ENCODE measurements around the gene NKIRAS1. TPM values are rescaled to one million over a fixed set of nuclear protein-coding genes. Genes with fewer than 3 reads are reported as not detected.

Gene NKIRAS1
- polyA plus RNA-seq, 3 donors = 0.69 to 2.0 (median 1.9) TPM

DNA sequence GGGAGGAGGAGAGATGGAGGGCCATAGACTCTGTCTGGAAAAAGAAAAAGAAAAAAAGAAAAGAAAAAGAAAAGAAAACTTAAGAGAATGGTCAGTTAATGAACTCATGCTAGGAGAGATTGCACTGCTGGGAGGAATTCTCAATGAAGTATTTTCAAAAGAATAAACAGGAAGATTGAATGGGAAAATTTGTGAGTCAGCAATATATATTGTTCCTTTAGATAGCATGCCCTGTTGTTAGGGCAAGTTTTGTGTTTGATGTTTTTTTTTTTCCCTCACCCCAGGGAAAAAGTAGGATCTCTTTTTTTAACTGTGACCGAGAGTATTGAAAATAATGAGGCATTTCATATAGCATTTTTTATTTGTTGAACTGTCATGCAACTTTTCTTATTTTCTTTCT, 20.5 kb upstream of the NKIRAS1 start:
- Mint-ChIP-seq H3K27me3 (ENCODE audit: low read depth in 3 of 3) (peaks cover 0 to 4% (median 4%) of the 10 kb centered on the region in 3 donors), H3K27ac (no peak overlapping the region), H3K4me3 (no peak overlapping the region), H3K9me3 (peaks cover 4 to 8% (median 6%) of the 10 kb centered on the region in 7 donors), H3K36me3 (peaks cover 0 to 4% of the 10 kb centered on the region in 2 donors), H3K4me1 (peaks cover 10% of the 10 kb centered on the region)
- H3K36me3 ChIP-seq (replicated peaks in 1 of 2; ENCODE audit: control insufficient read depth in 1 of 2, insufficient read depth in 2 of 2, low read length in 2 of 2) = no peaks in the 10 kb centered on the region
- no peak overlapping the region for H2AFZ ChIP-seq (ENCODE audit: insufficient read depth, low read depth, low read length, poor library complexity, severe bottlenecking)
- peaks cover 5 to 6% of the 10 kb centered on the region in 2 donors for H3K9me3 ChIP-seq (replicated peaks in 1 of 2; ENCODE audit: control insufficient read depth in 1 of 2, insufficient read depth in 1 of 2, low read length in 2 of 2)
- no peaks in the 10 kb centered on the region for H3K79me2 ChIP-seq (ENCODE audit: insufficient read depth, low read length)
- TF ChIP-seq, protein P1, sequence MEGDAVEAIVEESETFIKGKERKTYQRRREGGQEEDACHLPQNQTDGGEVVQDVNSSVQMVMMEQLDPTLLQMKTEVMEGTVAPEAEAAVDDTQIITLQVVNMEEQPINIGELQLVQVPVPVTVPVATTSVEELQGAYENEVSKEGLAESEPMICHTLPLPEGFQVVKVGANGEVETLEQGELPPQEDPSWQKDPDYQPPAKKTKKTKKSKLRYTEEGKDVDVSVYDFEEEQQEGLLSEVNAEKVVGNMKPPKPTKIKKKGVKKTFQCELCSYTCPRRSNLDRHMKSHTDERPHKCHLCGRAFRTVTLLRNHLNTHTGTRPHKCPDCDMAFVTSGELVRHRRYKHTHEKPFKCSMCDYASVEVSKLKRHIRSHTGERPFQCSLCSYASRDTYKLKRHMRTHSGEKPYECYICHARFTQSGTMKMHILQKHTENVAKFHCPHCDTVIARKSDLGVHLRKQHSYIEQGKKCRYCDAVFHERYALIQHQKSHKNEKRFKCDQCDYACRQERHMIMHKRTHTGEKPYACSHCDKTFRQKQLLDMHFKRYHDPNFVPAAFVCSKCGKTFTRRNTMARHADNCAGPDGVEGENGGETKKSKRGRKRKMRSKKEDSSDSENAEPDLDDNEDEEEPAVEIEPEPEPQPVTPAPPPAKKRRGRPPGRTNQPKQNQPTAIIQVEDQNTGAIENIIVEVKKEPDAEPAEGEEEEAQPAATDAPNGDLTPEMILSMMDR (IDR thresholded peaks at IDR 0.05) = no peak
- no peak for DNase-seq
- no peaks in the 10 kb centered on the region for H3K4me1 ChIP-seq (ENCODE audit: control insufficient read depth in 1 of 2, insufficient read depth in 2 of 2, low read length in 2 of 2)
- H3K4me3 ChIP-seq (replicated peaks in 1 of 3; ENCODE audit: low read depth in 2 of 3, low read length in 3 of 3) = no peak overlapping the region
- no peak overlapping the region for H3K4me2 ChIP-seq (replicated peaks; ENCODE audit: extremely low read depth, low read length, poor library complexity, severe bottlenecking)
- no peak overlapping the region for H3K27ac ChIP-seq (ENCODE audit: low read depth in 1 of 2, low read length in 2 of 2)
- H3K27me3 ChIP-seq (ENCODE audit: control insufficient read depth in 2 of 2, insufficient read depth in 2 of 2, low read length in 2 of 2) = no peaks in the 10 kb centered on the region
- whole genome bisulfite sequencing (ENCODE audit: insufficient coverage) = no CpG with 5 or more reads among the region's 1 CpG
- H3K9ac ChIP-seq (ENCODE audit: insufficient read depth, low read length, poor library complexity, severe bottlenecking) = no peak overlapping the region
- H4K20me1 ChIP-seq (ENCODE audit: insufficient read depth, low read length) = no peaks in the 10 kb centered on the region
- intact Hi-C loops (cut with micrococcal nuclease) = no loop called here

DNA sequence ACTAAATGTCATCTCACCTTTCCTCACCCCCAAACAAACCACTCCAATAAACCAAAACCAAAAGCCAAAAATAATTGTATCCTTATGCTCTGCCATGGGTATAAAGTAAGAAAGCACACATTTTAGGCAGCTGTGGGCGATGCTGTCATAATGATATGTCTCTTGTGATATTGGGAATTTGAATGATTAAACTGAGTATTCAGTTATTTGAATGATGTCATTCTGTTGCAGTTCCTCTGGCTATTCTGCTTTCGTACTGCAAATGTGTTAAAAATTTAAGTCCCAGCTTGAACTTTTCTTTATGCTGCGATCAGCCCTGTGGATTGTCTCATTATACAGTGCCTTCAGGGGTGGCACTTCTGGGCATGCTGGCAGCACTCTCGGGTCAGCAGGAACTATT, 17.5 kb upstream of the NKIRAS1 start:
- no peak overlapping the region for H3K27ac Mint-ChIP-seq
- DNase-seq = no peak
- Histone ChIP-seq H3K27ac (ENCODE audit: low read depth in 1 of 2, low read length in 2 of 2) (no peak overlapping the region), H3K4me3 (replicated peaks in 1 of 3; ENCODE audit: low read depth in 2 of 3, low read length in 3 of 3) (no peak overlapping the region), H3K4me2 (replicated peaks; ENCODE audit: extremely low read depth, low read length, poor library complexity, severe bottlenecking) (no peak overlapping the region), H3K9me3 (replicated peaks in 1 of 2; ENCODE audit: control insufficient read depth in 1 of 2, insufficient read depth in 1 of 2, low read length in 2 of 2) (peaks cover 5 to 6% of the 10 kb centered on the region in 2 donors), H3K27me3 (ENCODE audit: control insufficient read depth in 2 of 2, insufficient read depth in 2 of 2, low read length in 2 of 2) (no peaks in the 10 kb centered on the region), H3K4me1 (ENCODE audit: control insufficient read depth in 1 of 2, insufficient read depth in 2 of 2, low read length in 2 of 2) (no peaks in the 10 kb centered on the region), H3K36me3 (replicated peaks in 1 of 2; ENCODE audit: control insufficient read depth in 1 of 2, insufficient read depth in 2 of 2, low read length in 2 of 2) (no peaks in the 10 kb centered on the region), H4K20me1 (ENCODE audit: insufficient read depth, low read length) (no peaks in the 10 kb centered on the region), H3K79me2 (ENCODE audit: insufficient read depth, low read length) (no peaks in the 10 kb centered on the region), H3K9ac (ENCODE audit: insufficient read depth, low read length, poor library complexity, severe bottlenecking) (no peak overlapping the region), H2AFZ (ENCODE audit: insufficient read depth, low read depth, low read length, poor library complexity, severe bottlenecking) (no peak overlapping the region)
- H3K27me3 Mint-ChIP-seq (ENCODE audit: low read depth in 3 of 3) = peaks cover 0 to 2% (median 0%) of the 10 kb centered on the region in 3 donors
- H3K4me1 Mint-ChIP-seq = peaks cover 23% of the 10 kb centered on the region
- TF ChIP-seq, protein P1 (IDR thresholded peaks at IDR 0.05) = no peak
- H3K4me3 Mint-ChIP-seq = no peak overlapping the region
- H3K9me3 Mint-ChIP-seq = peaks cover 4 to 8% (median 6%) of the 10 kb centered on the region in 7 donors
- peaks cover 0 to 4% of the 10 kb centered on the region in 2 donors for H3K36me3 Mint-ChIP-seq
- intact Hi-C loops (cut with micrococcal nuclease) = no loop called here
- WGBS (ENCODE audit: insufficient coverage) = 57% methylated on average over 3 of the region's 4 CpGs

Data from CD14-positive monocyte (primary cell).